A549 (cell line): ENCODE data around the gene PRRG2.

Experiments used
- NFE2L2 ChIP-seq: fragments of 150-350 bp; conservative IDR thresholded peaks from 2 replicates; pipeline ENCODE4 v1.6.1; 2014; ENCODE audit warnings: low read length
- RCOR1 ChIP-seq: fragments of 150-350 bp; IDR thresholded peaks from 2 replicates; pipeline ENCODE4 v1.6.1; 2014; ENCODE audit warnings: antibody characterized with exemption, low read length, low read depth
- TF ChIP-seq, protein P1 (sequence below): fragments of >200 bp; sonication (Bioruptor Twin); formaldehyde crosslinking; IDR thresholded peaks from 3 replicates; pipeline ENCODE4 v1.5.1; 2016

DNA sequence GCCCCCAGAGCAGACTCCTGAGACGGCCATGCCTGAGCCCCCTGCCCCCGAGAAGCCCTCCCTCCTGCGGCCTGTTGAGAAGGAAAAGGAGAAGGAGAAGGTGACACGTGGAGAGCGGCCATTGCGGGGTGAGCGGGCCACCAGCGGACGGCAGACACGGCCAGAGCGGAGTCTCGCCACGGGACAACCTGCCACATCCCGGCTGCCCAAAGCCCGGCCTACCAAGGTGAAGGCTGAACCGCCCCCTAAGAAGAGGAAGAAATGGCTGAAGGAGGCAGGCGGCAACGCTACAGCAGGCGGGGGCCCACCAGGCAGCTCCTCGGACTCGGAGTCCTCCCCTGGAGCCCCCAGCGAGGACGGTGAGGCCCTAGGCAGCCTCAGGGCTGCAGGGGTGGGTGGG lies 34.7 kb downstream of the PRRG2 start:
- TF ChIP-seq, protein P1, sequence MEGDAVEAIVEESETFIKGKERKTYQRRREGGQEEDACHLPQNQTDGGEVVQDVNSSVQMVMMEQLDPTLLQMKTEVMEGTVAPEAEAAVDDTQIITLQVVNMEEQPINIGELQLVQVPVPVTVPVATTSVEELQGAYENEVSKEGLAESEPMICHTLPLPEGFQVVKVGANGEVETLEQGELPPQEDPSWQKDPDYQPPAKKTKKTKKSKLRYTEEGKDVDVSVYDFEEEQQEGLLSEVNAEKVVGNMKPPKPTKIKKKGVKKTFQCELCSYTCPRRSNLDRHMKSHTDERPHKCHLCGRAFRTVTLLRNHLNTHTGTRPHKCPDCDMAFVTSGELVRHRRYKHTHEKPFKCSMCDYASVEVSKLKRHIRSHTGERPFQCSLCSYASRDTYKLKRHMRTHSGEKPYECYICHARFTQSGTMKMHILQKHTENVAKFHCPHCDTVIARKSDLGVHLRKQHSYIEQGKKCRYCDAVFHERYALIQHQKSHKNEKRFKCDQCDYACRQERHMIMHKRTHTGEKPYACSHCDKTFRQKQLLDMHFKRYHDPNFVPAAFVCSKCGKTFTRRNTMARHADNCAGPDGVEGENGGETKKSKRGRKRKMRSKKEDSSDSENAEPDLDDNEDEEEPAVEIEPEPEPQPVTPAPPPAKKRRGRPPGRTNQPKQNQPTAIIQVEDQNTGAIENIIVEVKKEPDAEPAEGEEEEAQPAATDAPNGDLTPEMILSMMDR: no peak
- TF ChIP-seq NFE2L2 (no peak), RCOR1 (no peak)
